ENCODE measurements around the gene FAM83D.

GRCh38 chr20:38947931-38948362 is 21.7 kb downstream of the FAM83D start:
- TF ChIP-seq EP300 (IDR thresholded peaks at IDR 0.05; ENCODE audit: borderline replicate concordance) (no peak), CREB1 (IDR thresholded peaks at IDR 0.05; ENCODE audit: low read depth) (no peak), EGR1 (IDR thresholded peaks at IDR 0.05) (no peak), REST (IDR thresholded peaks at IDR 0.05; ENCODE audit: low read depth) (no peak), MAX (IDR thresholded peaks at IDR 0.05) (no peak), TEAD4 (IDR thresholded peaks at IDR 0.05) (no peak), TAF1 (IDR thresholded peaks at IDR 0.05; ENCODE audit: low read depth) (no peak), RAD21 (IDR thresholded peaks at IDR 0.05; ENCODE audit: low read depth) (no peak), CEBPB (IDR thresholded peaks at IDR 0.05) (no peak), YY1 (IDR thresholded peaks at IDR 0.05; ENCODE audit: low read depth) (no peak), TCF12 (IDR thresholded peaks at IDR 0.05; ENCODE audit: low read depth) (no peak)

Measured in Ishikawa (cell line).